Stimulated activated CD4-positive, alpha-beta T cell treated with anti-CD3 and anti-CD28 coated beads, Interleukin-4, amount 100 ng/mL, for 24 hours (primary cell): ENCODE data around the gene GDPGP1.
A peak's percentile ranks its signal among the peaks of the same experiment; 100 is the strongest.
"Not testable (repeated sequence)": the region's sequence is repeated elsewhere in the genome, so short reads cannot be mapped to it uniquely, and the experiment has no call there.

Source experiments
- DNase-seq: peaks from one replicate; pipeline ENCODE4 v3.0.0-alpha.2; 2020

GDPGP1 gene

DNA sequence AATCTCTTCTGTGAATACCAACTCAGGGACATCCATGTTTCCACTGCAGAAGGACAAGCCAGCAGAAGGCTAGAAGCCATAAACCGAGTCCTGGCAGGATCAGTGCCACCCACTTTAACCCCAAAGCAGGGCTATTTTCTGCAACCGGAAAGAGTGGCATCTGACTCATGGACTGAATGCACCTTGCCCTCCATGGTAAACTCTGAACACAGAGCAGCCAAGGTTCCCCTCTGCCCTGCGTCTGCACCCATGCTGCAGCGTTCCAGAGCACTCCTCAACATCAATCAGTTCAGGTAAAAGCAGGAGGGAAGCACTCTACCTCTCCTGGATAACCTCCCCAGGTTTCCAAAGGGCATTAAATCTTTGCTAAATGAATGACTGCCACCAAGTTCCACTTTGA, 30.7 kb downstream of the GDPGP1 start:
- peak; percentile 40 for DNase-seq

DNA sequence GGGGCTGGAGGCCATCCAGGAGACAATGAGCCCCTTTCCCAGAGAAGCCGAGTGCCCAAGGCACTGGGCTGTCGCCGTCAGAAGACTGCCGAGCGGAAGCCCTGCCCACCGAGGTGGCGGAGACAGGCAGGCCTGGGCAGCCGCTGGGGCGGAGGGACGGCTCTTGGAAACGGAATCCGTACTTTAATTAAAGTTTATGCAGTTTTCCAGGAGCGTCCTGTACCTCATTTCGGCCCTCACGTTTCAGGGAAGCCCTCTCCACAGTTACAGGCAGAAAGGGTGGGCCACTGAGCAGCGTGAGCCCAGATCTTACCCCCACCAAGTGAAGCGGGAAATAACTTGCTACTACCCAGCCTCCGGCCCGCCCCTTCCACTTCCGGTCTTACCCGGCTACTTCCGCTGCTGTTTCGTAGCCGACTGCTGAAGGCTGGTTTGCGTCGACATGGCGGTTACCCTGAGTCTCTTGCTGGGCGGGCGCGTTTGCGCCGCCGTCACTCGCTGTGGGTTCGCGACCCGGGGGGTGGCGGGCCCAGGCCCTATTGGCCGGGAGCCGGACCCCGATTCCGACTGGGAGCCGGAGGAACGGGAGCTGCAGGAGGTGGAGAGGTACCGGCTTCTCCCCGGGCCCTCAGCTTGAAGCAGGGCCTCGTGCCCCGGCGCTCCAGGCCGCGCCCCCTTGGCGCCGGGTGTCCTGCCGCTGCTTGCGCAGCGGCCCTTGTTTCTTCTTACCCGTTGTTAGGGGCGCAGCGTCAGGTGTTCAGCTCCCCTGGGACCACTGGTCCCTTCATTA, 31.5 kb downstream of the GDPGP1 start, which contains the start of gene NGRN:
TSS of gene NGRN (plus strand) at position 402 of the 790 bp plus-strand sequence. CDS start at position 443, 41 bp downstream.
- DNase-seq, result peak; percentile 93

GRCh38 chr15:90266061-90266431, 32.0 kb downstream of the GDPGP1 start:
- DNase-seq, result peak; percentile 46

- peak; percentile 36 for DNase-seq
Measured at GRCh38 chr15:90266485-90266884, 32.5 kb downstream of the GDPGP1 start.

DNA sequence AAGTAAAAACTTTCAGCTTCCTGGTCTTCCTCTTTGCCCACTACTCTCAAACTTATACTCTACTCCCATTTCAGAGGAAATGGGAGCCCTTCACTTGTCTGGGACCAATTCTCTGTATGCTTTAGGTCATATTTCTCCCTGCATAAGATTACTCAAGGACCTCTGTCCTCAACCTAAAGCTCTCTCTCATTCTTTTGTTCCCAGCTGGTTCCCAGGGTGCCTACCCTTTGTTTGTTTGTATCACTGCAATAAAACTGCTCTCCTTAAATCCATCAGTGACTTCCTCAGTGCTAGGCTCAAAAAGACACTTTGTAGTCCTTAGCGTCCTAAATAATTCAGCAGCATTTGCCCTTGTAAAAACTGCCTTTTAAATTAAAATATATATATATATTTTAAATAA, 34.4 kb downstream of the GDPGP1 start:
- DNase-seq, result no peak

DNA sequence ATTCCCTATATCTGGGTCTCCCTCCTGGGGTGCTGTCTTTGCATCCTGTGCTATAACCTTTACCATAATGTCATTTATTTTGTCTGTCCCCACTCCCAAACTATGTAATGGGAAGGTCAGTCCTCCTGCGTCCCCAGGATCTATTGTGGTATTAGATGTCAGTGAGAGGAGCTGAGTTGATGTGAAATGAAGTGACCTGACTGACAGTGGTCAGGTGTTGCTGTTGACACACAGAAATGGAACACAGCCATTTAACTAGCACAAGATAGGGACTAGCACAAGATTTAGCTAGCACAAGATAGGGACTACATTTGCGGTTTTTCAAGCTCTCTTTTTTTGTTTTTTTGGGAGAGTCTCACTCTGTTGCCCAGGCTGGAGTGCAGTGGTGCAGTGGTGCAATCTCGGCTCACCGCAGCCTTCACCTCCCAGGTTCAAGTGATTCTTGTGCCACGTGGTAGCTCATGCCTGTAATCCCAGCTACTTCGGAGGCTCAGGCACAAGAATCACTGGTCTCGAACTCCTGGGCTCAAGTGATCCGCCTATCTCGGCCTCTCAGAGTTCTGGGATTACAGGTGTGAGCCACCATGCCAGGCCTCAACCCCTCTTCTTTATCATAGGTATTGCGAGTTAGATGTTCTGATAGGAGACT, 36.6 kb downstream of the GDPGP1 start:
- no peak for DNase-seq

DNA sequence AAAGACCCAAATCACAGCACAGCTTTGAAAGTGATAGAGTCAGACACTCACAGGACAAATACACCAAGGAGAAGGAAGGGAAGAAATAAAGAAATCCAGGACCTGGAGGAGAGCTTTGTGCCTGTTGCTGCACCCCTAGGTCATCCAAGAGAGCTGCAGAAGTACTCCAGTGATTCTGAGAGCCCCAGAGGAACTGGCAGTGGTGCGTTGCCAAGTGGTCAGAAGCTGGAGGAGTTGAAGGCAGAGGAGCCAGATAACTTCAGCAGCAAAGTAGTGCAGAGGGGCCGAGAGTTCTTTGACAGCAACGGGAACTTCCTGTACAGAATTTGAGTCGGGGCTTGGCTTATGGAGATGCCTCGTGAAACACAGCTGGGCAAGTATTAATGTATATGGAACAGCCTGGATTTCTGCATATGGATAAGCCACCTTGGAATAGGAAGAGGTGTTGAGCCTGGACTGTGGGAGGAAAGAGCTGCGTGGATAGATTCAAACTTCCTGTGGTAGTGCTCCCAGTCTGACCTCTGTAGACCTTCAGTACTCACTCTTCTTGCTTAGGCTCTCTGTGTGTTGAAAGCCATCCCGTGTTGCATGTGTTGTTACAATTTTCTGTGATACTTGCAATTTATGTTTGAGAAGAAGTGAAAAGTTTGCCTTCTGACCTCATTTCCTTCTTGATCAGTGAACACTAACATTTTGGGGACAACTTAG, 37.6 kb downstream of the GDPGP1 start:
- no peak for DNase-seq

- DNase-seq, result not testable (repeated sequence)
Measured at GRCh38 chr15:90278467-90278866, 44.5 kb downstream of the GDPGP1 start.

- not testable (repeated sequence) for DNase-seq
Measured at GRCh38 chr15:90280743-90281142, 46.7 kb downstream of the GDPGP1 start.

DNA sequence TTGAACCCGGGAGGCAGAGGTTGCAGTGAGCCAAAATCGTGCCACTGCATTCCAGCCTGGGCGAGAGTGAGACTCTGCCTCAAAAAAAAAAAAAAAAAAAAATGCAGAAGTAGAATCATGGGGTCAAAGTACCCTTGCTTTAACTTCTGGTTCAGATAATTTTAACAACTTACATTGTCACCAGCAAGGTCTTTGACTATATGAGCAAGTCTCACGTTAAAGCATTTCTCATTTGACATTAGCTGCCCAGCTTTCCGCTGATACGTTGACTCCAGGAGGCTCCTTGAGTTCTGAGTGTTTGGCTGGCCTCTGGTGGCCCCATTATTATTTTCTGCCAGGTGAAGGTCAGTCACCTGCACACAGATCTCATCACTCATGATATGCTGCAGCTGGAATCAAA, 47.6 kb downstream of the GDPGP1 start:
- DNase-seq, result not testable (repeated sequence)

DNA sequence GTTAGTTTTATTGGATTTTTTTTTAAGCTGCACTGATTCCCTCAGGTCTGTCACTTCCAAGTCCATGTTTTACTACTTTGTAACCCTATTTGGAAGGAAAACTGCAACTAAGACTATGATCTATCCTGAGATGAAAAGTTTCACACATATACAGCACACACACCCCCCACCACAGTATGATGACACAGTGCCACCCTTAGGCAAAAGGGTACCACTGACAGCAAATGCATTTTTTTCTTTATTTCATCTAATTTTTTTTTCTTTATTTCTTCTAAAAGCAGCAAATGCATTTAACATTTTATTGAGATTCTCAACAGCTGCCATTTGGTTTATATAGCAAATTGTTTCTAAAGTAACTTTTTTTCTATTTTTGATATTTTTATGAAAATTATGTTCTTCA, 52.7 kb downstream of the GDPGP1 start:
- peak; percentile 34 for DNase-seq

DNA sequence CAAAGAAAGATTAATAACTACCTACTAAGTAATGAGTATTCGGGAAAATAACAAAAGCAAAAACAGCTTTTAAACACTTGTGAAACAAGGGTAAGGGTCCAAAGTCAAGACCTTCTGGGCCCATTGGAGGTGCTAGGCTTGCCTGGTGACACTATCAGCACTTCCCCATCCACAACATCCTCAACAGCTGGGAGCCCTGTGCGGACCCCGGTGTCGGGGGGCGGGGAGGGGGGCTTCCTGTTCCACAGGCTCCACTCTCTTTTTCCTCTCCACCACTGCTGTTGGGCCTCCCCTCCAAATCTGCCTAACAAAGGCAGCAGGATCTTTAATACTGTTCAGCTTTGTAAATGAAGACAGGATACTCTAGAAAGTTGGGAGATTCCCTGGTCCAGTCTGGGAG, 53.1 kb downstream of the GDPGP1 start:
- no peak for DNase-seq

GRCh38 chr15:90287946-90288345, 53.9 kb downstream of the GDPGP1 start:
- no peak for DNase-seq

- DNase-seq, result no peak
Measured at GRCh38 chr15:90291679-90292356, 57.8 kb downstream of the GDPGP1 start.

- peak; percentile 78 for DNase-seq
Measured at GRCh38 chr15:90293040-90293810, 59.2 kb downstream of the GDPGP1 start.

GRCh38 chr15:90294159-90294558, 60.1 kb downstream of the GDPGP1 start:
- DNase-seq, result no peak

GRCh38 chr15:90294601-90295269, 60.7 kb downstream of the GDPGP1 start:
- no peak for DNase-seq

DNA sequence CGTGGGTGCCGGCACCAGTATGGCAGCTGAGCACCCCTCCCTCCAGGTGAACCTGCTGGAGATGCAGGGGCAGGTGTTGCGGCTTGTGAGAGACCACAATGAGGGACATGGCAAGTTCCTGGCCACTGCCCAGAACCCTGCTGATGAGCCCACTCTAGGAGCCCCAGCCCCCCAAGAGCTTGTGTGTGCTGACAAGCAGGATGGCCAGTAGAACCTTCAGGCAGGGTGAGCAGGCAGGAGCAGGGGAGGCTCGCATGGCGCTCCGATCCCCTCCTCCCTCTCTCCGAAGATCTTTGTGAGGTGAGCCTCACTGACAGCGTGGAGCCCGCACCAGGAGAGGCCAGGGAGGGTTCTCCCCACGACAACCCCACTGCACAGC, 61.2 kb downstream of the GDPGP1 start:
- DNase-seq, result no peak
